ENCODE measurements around the gene ZFHX3. TPM values are rescaled to one million over a fixed set of nuclear protein-coding genes. Genes with fewer than 3 reads are reported as not detected.

The ZFHX3 gene
- total and polyA plus RNA-seq, 9 of the 15 experiments (the other 6 are each of a cell fraction or from before 2014, with no cell fraction given) = 0.01 to 0.23 (median 0.06) TPM; not detected in 4

GRCh38 chr16:72898216-72898825, 149.6 kb downstream of the ZFHX3 start (continued):
- TF ChIP-seq RERE (CRISPR knock-in tag; IDR thresholded peaks at IDR 0.05; ENCODE audit: borderline replicate concordance) (no peak), CREM (IDR thresholded peaks at IDR 0.05; ENCODE audit: low read depth) (no peak), HMG20A (CRISPR knock-in tag; conservative IDR thresholded peaks at IDR 0.05) (no peak), HMG20B (CRISPR knock-in tag; IDR thresholded peaks at IDR 0.05) (no peak), ZNF584 (CRISPR knock-in tag; IDR thresholded peaks at IDR 0.05; ENCODE audit: low read depth) (no peak)

Data from K562 (cell line).